Activated CD8-positive, alpha-beta memory T cell treated with anti-CD3 and anti-CD28 coated beads, Interleukin-2, amount 50 U/mL, for 4 hours (primary cell): ENCODE measurements around the gene SLC17A1.

Experiments
- DNase-seq: peaks from one replicate; pipeline ENCODE4 v3.0.0-alpha.2; 2020

Gene SLC17A1, protein sequence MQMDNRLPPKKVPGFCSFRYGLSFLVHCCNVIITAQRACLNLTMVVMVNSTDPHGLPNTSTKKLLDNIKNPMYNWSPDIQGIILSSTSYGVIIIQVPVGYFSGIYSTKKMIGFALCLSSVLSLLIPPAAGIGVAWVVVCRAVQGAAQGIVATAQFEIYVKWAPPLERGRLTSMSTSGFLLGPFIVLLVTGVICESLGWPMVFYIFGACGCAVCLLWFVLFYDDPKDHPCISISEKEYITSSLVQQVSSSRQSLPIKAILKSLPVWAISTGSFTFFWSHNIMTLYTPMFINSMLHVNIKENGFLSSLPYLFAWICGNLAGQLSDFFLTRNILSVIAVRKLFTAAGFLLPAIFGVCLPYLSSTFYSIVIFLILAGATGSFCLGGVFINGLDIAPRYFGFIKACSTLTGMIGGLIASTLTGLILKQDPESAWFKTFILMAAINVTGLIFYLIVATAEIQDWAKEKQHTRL

DNA sequence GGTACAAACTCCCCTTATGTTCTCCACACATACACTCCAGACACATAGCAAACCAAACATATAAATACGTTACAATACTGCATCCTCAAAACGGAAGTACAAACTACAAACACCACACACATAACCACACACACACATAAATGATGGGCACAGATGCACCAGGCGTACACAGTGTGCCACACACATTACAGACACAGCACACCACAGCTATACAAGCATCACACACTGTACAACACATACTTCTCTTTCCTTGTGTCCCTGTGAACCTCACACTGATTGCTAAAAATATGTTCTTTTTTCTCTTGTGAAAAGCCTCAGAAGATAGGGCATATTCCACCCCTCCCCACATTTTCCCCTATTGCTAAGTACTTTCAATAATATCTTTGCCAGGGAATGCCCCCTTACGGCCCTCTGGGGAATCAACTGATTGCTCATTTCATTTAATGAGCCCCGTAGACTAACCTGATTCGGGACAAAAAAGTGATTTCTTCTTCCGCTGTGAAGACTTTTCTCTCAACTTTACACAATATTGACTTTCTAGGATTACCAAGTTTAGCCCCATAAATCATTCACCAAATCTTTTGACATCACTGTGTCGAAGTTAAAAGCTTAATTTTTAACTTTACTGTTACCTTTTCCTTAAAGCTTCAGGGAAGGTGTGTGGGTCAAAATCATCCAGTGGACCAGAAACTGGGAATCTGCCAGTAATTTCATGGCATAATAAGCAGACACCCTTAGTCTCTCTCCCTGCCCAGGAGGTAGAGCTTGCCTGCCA is at the start of gene SLC17A1:
SLC17A1 (minus strand) TSS at position 521 of the 775 bp plus-strand sequence. CDS start 1,495 bp downstream, outside the sequence.
- no peak for DNase-seq

GRCh38 chr6:25880601-25881000 is 48.7 kb upstream of the SLC17A1 start:
- DNase-seq = no peak

- no peak for DNase-seq
Observed at GRCh38 chr6:25878721-25879322, 47.0 kb upstream of the SLC17A1 start.

DNA sequence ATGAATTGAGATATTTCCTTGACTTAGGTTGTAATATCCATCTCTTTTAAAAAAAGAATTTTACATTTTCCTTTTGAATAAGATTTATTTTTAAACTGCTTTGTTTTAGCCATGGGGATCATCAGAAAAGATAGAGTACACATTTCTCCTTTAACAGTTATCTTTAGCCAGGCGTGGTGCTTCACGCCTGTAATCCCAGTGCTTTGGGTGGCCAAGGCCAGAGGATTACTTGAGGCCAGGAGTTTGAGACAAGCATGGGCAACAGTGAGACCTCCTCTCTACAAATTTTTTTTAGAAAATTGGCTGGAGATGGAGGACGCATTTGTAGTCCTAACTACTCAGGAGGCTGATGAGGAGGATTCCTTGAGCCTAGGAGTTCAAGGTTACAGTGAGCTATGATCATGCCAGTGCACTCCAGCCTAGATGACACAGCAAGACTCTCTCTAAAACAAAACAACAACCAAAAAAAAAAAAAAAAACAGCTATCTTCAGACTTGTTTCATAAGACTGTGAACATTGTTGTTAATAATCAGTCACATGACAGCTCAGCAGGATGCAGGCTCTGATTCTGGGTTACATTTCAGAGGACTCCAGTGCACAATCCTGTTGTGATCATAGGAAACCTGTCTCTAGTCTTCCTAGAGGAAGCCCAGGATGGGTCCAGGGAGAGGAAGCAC is 44.2 kb upstream of the SLC17A1 start:
- no peak for DNase-seq

DNA sequence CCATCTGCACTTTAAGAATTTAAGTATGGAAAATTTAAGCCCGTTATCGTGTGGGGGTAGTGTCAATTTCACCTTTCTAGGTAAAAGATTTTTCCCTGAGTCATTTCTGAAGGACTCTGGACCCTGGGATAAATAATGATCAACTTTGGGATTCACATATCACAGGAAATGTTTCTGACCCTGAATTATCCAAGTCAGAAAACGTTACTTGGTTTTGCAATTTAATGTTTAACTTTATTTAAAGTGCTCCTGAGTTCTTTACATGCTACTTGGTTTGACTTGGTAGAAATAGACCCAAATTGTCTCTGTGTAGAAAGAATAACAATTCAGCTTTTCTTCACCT is 43.7 kb upstream of the SLC17A1 start:
- DNase-seq = no peak

GRCh38 chr6:25874822-25875562 is 43.1 kb upstream of the SLC17A1 start:
- DNase-seq = no peak

DNA sequence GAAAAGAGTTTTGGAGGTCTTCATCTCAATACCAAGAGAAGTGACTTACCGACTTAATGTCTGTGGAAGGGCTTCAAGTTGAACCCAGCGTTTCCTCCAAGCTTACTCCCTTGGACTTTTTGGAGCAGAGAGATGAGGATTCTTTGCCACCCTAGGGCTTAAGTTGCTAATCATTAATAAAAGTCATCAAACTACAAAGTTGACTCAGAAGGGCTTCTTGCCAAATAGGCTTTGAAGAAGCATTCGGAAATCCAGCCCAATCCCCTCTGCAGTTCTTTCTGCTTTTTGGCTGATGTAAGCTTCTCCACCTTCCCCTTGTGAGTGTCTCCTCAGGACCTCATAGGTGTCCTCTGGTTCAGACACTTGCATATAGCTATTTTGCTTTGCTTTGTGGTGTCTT is 42.3 kb upstream of the SLC17A1 start, which contains the start of gene SLC17A3:
SLC17A3 (minus strand) TSS at position 126 of the 400 bp plus-strand sequence. CDS start 5,856 bp downstream, outside the sequence.
- DNase-seq = no peak

- no peak for DNase-seq
Observed at GRCh38 chr6:25872814-25873213, 41.0 kb upstream of the SLC17A1 start.

DNA sequence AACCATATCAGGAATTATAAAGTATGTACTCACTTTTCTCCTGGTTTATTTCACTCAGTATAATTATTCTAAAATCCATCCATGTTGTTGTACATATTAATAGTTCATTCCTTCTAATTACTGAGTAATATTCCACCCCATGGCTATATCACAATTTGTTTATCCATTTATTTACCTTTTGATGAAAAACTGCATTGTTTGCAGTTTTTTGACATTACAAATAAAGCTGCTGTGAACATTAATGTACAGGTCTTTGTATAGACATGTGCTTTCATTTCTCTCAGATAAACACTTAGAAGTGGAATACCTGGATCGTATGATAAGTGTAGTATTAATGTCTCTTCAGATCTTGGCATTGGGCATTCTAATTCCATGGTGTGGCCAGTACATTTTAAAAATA is 38.0 kb upstream of the SLC17A1 start:
- no peak for DNase-seq

GRCh38 chr6:25868436-25869183 is 36.8 kb upstream of the SLC17A1 start:
- DNase-seq = no peak

DNA sequence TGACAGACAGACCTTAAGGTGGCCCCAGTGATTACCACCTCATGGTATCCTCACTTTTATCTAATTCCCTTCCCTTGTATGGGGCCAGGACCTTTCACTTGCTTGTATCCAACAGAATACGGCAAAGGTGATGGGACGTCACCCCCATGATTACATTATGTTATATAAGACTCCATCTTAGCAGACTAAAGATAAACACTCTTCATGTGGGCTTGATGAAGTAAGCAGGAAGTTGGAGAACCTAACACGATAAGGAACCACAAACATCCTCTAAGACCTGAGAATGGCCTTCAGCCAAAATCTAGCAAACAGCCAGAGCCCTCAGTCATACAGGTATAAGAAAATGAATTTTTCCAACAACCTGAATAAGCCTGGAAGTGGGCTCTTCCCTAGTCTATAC is 34.2 kb upstream of the SLC17A1 start:
- DNase-seq = no peak

DNA sequence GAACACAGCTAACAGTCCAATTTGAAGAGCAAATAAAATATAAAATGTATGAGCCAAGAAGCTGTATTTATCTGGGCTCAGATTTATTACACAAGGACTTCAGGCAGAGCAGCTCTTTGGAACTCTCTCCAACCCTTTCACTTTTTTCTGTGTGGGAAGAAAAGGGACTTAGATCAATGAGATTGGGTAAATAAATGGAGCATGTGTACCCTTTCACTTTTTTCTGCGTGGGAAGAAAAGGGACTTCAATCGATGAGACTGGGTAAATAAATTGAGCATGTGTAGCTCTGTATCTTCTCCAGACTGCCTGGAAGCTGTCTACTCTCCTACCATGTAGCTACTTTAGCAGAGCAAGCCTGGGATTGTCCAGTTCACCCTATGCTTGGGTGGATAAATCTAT is 31.5 kb upstream of the SLC17A1 start:
- no peak for DNase-seq

- DNase-seq = no peak
Observed at GRCh38 chr6:25862199-25862598, 30.3 kb upstream of the SLC17A1 start.

- DNase-seq = no peak
Observed at GRCh38 chr6:25852756-25853155, 20.9 kb upstream of the SLC17A1 start.

DNA sequence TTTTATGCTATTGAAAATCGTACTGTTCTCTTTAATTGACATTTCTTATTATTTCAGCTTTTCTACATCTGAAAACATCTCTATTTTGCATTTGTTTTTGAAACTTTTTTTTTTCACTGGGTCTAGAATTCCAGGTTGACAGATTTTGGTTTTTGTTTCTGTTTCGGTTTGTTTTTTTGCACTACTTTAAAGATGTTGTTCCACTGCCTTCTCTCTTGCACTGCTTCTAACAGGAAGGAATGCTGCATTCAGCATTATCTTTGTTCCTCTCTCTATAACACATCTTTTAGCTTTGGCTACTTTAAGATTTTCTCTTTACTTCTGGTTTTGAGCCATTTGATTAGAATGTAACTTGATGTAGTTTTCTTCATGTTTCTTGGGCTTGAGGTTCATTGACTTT is 20.1 kb upstream of the SLC17A1 start:
- DNase-seq = no peak

DNA sequence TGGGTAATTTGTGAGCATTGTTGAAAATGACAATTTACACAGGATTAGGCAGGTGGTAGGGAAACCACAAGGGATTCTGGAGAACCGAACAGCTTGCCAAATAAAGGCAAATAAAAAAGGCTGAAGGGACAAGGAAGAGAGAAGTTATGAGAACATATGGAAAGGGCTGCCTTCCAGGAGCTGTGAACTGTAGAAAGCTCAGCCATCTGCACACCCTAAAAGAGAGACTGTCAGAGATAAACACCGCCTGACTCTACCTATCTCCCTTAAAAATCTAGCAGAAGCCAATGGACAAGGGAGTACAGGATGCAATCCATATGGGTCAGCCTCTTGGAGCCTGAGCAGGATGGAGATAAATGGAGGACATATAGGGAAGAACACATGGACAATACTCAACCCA is 12.7 kb upstream of the SLC17A1 start:
- no peak for DNase-seq

GRCh38 chr6:25842526-25842925 is 10.7 kb upstream of the SLC17A1 start:
- DNase-seq = no peak

DNA sequence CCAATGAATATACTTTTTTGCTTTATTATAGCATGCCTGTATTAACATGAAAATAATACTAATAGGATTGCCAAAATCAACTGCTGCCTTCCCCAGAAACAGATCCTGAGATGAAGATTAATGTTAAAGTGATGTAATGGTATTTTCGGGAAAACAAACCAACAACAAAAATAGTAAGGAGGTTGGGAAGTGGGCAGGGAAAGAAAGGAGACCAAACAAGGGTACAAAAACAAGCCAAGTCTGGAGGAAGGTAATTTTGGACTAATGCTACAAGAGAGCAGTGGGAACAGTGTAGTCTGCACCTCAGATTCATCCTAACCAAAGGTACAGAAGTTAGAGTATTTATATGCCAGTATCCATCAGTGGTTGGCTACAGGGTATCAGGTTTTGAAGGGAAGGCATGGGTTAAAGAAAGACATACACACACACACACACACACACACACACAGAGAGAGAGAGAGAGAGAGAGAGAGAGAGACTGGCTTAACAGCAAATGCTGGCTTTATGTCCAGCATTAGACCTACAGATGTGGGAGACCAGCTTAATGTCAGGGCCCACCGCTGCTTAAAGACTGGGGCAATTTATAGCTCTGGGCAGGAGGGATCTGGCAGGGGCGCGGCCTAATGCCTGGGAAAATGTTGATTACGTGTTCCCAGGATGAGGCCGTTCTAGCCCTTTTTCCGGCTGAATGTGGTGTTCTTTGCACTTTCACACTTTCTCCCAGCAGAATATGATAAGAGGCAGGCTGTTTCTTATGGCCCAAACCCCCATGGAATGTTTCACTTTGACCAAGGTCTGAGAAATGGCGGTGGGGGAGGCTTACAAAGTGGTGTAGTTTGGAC is 3.8 kb upstream of the SLC17A1 start:
- no peak for DNase-seq

- no peak for DNase-seq
Observed at GRCh38 chr6:25834950-25835349, 3.1 kb upstream of the SLC17A1 start.

DNA sequence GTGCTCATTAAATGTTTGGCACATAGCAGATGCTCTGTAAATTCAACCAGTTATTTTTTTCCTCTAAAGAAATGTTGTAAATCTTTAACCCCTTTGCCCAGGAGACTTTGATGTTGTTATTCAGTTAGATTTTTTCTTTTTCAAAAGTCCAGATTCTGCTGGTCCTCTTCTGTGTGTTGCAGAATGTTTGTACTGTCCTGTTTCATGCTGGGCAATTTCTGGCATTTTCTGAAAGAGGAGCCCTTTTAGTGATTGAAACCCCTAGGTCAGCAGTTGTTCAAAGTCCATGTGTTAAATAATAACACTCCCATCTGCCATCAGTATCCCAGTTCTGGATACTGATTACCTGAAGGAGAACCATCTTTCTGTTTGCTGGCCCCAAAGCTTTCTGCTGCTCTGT is 1.3 kb upstream of the SLC17A1 start:
- DNase-seq = no peak

DNA sequence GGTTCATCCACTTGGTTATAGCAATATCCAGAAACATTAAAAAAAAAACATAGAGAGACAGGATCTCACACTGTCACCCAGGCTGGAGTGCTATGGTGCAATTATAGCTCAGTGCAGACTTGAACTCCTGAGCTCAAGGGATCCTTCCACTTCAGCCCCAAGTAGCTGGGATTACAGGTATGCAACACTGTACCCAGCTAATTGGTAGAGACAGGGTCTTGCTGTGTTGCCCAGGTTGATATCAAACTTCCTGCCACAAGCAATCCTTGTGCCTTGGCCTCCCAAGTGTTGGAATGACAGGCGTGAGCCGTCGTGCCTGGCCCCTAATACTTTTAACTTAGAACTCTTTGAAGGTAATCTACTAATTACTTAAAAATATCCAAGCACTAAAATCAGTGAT is 818 bp upstream of the SLC17A1 start:
- DNase-seq = no peak
